Rectal smooth muscle tissue (tissue), 1 donor: ENCODE data around the gene ZSCAN5B.
"Not testable (repeated sequence)": the region's sequence is repeated elsewhere in the genome, so short reads cannot be mapped to it uniquely, and the experiment has no call there.

Experiments used
- H3K27ac ChIP-seq: one replicate; pipeline ENCODE4 v1.7.0; 2013; ENCODE audit warnings: low read depth, low read length, inconsistent platforms
- H3K27me3 ChIP-seq: one replicate; pipeline ENCODE4 v1.7.0; 2013; ENCODE audit warnings: low read length; ENCODE audit not compliant: control insufficient read depth, insufficient read depth
- H3K36me3 ChIP-seq: one replicate; pipeline ENCODE4 v1.7.0; 2013; ENCODE audit warnings: low read length; ENCODE audit not compliant: control insufficient read depth, insufficient read depth
- H3K4me1 ChIP-seq: one replicate; pipeline ENCODE4 v1.7.0; 2013; ENCODE audit warnings: low read length; ENCODE audit not compliant: control insufficient read depth, insufficient read depth
- H3K4me3 ChIP-seq: one replicate; pipeline ENCODE4 v1.7.0; 2013; ENCODE audit warnings: low read length
- H3K9ac ChIP-seq: one replicate; pipeline ENCODE4 v1.7.0; 2013; ENCODE audit warnings: low read length

The ZSCAN5B gene

DNA sequence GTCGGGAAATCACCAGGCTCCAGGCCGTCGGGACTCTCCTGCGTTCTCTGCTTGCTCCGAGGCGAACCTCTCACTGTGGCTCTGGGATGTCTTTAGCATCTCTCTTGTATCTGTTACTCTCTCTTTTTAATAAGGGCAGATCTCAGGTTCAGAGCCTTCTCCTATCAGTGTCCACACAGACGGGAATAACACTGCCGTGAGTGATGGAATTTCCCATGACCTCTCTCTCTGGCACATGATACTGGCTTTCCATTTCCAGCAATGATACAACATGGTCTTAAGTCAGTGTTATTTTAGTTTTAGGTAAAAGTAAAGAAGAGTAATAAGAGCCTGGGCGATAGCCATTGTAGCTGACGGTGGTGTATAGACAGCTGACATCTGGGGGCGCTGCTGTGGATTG, 47.2 kb downstream of the ZSCAN5B start:
- no peak overlapping the region for H3K9ac ChIP-seq

DNA sequence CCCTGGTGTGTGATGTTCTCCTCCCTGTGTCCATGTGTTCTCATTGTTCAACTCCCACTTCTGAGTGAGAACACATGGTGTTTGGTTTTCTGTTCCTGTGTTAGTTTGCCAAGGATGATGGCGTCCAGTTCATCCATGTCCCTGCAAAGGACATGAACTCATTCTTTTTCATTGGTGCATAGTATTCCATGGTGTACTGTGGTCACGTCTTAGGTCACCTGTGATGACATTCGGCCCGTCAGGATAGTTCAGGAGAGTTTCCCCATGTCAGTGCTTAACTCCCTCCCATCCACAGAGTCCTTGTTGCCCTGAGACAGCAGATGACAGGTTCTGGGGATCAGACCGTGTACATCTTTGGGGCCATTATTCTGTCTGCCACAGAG, 47.9 kb downstream of the ZSCAN5B start:
- H3K9ac ChIP-seq: no peak overlapping the region
- peaks cover 10% of the 10 kb centered on the region for H3K36me3 ChIP-seq
- H3K4me3 ChIP-seq: no peak overlapping the region
- H3K4me1 ChIP-seq: no peaks in the 10 kb centered on the region
- H3K27ac ChIP-seq: no peak overlapping the region
- H3K27me3 ChIP-seq: no peaks in the 10 kb centered on the region

More for the DNA sequence above, 47.2 kb downstream of the ZSCAN5B start:
- Histone ChIP-seq H3K36me3 (peaks cover 10% of the 10 kb centered on the region), H3K27ac (no peak overlapping the region), H3K4me1 (no peaks in the 10 kb centered on the region), H3K27me3 (no peaks in the 10 kb centered on the region), H3K4me3 (no peak overlapping the region)

DNA sequence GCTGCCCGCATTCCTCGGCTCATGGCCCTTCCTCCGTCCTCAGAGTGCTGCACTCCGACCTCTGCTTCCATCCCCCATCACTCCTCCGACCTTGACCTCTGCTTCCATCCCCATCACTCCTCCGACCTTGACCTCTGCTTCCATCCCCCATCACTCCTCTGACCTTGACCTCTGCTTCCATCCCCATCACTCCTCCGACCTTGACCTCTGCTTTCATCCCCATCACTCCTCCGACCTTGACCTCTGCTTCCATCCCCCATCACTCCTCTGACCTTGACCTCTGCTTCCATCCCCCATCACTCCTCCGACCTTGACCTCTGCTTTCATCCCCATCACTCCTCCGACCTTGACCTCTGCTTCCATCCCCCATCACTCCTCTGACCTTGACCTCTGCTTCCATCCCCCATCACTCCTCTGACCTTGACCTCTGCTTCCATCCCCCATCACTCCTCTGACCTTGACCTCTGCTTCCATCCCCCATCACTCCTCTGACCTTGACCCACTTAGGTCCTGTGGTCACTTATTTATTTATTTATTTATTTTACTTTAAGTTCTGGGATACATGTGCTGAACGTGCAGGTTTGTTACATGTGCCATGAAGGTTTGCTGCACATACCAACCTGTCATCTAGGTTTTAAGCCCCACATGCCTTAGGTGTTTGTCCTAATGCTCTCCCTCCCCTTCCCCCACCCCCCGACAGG, 48.5 kb downstream of the ZSCAN5B start:
- H3K9ac ChIP-seq, H3K27ac ChIP-seq, H3K4me1 ChIP-seq, H3K27me3 ChIP-seq, H3K4me3 ChIP-seq: not testable (repeated sequence)
- peaks cover 10% of the 10 kb centered on the region for H3K36me3 ChIP-seq

DNA sequence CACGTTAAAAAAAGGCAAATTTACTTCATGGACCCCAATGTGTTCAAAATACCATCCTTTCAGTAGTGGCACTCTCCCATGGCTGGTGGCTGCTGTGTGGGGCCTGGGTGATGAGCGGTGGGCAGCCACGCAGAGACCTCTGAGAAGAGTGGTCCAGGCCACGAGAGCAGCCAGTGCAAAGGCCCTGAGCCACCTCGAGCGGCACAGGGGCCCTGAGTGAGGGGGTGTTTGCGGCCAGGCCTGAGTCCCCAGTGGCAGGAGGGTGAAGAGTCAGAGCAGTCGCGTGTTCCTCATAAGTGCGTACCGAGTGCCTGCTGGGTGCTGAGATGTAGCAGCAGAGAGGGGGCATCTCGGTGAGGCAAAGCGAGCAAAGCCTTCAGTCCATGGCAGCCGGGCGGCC, 49.5 kb downstream of the ZSCAN5B start:
- Histone ChIP-seq H3K4me1 (no peaks in the 10 kb centered on the region), H3K27me3 (no peaks in the 10 kb centered on the region), H3K4me3 (no peak overlapping the region), H3K27ac (no peak overlapping the region), H3K9ac (no peak overlapping the region), H3K36me3 (peaks cover 10% of the 10 kb centered on the region)

DNA sequence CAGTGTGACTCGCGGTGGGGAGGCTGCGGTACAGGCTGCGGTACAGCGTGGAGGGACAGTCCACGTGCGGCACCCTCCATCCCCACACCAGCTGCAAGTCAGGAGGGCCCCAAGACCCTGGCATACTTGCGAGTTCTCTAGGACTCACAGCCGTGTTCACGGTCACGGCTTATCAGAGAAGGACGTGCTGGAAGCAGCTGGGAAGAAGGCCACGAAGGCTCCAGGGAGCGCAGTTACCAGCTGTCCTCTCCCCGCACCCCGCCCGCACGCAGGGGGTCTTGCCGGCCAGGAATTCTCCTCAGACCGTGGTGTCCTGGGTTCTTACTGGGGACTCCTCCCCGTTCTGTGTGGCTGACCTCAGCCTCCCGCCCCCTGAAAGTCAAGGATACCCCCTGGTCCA, 50.3 kb downstream of the ZSCAN5B start:
- Histone ChIP-seq H3K4me1 (no peaks in the 10 kb centered on the region), H3K27ac (no peak overlapping the region), H3K36me3 (peaks cover 10% of the 10 kb centered on the region), H3K4me3 (no peak overlapping the region), H3K27me3 (no peaks in the 10 kb centered on the region), H3K9ac (no peak overlapping the region)

DNA sequence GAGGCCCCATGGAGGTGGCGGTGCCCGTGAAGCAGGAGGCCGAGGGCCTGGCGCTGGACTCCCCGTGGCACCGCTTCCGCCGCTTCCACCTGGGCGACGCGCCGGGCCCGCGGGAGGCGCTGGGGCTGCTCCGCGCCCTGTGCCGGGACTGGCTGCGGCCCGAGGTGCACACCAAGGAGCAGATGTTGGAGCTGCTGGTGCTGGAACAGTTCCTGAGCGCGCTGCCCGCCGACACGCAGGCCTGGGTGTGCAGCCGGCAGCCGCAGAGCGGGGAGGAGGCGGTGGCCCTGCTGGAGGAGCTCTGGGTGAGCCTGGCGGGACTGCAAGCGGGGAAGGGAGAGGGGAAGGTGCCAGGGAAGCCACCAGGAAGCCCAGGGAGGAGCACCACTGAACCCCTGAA, 50.7 kb downstream of the ZSCAN5B start:
- Histone ChIP-seq H3K36me3 (peaks cover 10% of the 10 kb centered on the region), H3K27me3 (no peaks in the 10 kb centered on the region), H3K9ac (no peak overlapping the region), H3K27ac (no peak overlapping the region), H3K4me1 (peaks cover 2% of the 10 kb centered on the region), H3K4me3 (no peak overlapping the region)

DNA sequence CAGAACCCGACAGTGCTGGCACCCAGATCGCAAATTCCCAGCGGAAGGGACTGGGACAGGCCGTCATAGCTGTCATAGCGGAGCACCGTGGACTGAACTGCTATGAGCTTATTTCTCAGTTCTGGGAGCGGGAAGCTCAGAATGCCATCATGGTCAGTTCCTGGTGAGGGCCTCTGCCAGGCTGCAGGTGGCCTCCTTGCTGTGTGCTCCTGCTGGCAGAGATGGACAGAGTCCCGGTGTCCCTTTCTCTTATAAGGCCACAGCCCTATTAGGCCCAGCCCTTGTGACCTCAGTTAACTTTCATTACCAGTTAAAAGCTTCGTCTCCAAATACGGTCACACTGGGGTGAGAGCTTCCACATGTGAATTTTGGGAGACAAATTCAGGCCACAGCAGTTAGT, 51.9 kb downstream of the ZSCAN5B start:
- Histone ChIP-seq H3K4me1 (peaks cover 3% of the 10 kb centered on the region), H3K9ac (no peak overlapping the region), H3K27ac (no peak overlapping the region), H3K4me3 (no peak overlapping the region), H3K36me3 (peaks cover 10% of the 10 kb centered on the region), H3K27me3 (no peaks in the 10 kb centered on the region)

DNA sequence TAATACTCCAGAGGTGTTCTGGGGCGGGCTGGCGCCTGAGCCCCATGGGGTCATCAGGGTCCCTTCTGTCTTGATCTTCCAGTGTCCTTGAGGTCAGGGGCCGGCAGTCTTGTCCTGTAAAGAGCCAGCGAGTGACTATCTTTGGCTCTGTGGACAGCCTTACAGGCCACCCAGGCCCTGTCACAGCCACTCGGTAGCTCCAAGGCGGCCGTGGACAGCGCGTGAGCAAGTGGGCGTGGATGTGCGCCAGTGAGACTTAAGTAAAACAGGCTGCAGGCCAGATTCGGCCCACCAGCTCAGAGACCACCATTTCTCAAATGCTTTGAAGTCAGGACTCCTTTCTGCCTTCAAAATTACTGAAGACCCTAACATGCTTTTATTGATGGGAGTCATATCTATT, 52.8 kb downstream of the ZSCAN5B start:
- Histone ChIP-seq H3K27ac (no peak overlapping the region), H3K36me3 (peaks cover 10% of the 10 kb centered on the region), H3K27me3 (no peaks in the 10 kb centered on the region), H3K4me1 (peaks cover 8% of the 10 kb centered on the region), H3K4me3 (no peak overlapping the region), H3K9ac (no peak overlapping the region)

DNA sequence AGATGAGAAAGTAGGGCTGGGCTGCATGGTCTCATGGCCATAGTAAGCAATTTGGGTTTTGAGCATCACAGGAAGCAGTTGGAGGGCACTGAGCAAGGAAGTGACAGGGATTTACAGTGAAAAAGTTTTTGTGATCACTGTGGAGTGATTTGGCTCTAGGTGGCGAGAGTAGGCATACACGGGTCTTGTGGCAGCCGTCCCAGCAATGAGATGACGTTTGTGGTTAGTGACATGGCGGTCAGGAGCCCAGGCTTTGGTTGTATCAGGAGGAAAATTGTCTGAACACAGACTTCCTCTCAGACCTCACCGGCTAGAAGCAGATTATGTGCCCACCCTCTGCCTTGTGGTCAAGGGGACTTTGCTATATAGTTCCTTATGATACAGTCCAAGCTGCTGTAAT, 53.2 kb downstream of the ZSCAN5B start:
- Histone ChIP-seq H3K27ac (no peak overlapping the region), H3K27me3 (no peaks in the 10 kb centered on the region), H3K9ac (no peak overlapping the region), H3K4me1 (peaks cover 9% of the 10 kb centered on the region), H3K36me3 (peaks cover 10% of the 10 kb centered on the region), H3K4me3 (no peak overlapping the region)

DNA sequence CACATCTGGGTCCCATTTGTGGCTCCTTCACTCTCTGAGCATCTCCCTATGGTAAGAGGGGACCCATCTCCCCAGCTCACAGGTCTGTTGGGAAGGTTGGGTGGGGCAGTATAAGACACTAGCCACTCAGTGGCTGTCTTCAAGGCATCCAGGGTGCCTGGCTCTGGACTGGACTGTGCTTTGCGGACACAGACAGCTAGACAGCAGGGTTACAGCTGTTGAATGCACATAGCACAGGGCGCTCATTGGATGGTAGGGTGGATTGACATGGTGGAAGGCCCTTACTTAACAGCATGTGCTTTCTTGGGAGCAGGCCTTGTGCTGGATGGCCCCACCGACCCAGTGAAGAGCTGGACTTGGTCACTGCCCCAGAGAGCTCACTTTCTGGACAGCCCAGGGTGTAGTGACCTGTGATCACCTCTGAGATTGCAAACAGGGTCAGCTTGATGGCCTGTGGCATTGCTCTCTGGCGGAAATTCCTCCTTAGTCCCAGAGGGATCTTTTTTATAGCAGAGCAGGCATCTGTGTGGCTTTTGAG, 54.6 kb downstream of the ZSCAN5B start:
- Histone ChIP-seq H3K36me3 (peaks cover 4% of the 10 kb centered on the region), H3K27ac (no peak overlapping the region), H3K4me3 (peak overlapping the region; percentile 8), H3K4me1 (peaks cover 9% of the 10 kb centered on the region), H3K27me3 (no peaks in the 10 kb centered on the region), H3K9ac (no peak overlapping the region)

DNA sequence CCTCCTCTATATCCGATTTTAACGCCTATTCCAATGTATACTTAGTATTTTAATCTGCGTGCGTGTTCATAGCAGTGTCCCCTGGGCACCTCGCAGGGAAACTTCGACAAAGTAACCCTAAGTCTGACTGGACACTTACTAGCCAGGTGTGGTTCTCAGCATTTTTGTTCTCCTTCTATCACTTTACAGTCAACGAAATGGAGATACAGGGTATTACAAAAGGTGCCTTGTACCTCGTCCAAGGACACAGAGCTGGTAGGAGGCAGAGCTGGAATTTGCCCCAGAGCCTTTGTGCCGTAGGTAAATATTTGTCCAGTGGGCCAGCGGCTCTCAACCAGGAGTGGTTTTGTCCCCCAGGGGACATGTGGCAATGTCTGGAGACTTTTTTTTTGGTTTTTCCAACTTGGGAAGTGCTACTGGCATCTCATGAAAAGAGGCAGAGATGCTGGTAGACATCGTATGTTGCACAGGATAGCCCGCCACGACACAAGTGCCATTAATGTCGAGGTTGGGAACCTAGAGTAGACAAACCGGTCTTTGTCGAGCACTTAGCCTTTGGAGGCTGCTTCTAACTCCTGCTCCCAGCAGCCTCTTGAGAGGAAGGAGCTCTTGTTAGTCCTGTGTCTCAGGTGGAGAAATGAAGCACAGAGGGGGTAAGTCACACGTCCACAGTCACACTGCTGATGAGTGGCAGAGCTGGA, 55.3 kb downstream of the ZSCAN5B start:
- Histone ChIP-seq H3K36me3 (peaks cover 2% of the 10 kb centered on the region), H3K4me1 (peaks cover 9% of the 10 kb centered on the region), H3K4me3 (peak overlapping the region; percentile 86), H3K9ac (no peak overlapping the region), H3K27me3 (no peaks in the 10 kb centered on the region), H3K27ac (peak overlapping the region; percentile 58)

DNA sequence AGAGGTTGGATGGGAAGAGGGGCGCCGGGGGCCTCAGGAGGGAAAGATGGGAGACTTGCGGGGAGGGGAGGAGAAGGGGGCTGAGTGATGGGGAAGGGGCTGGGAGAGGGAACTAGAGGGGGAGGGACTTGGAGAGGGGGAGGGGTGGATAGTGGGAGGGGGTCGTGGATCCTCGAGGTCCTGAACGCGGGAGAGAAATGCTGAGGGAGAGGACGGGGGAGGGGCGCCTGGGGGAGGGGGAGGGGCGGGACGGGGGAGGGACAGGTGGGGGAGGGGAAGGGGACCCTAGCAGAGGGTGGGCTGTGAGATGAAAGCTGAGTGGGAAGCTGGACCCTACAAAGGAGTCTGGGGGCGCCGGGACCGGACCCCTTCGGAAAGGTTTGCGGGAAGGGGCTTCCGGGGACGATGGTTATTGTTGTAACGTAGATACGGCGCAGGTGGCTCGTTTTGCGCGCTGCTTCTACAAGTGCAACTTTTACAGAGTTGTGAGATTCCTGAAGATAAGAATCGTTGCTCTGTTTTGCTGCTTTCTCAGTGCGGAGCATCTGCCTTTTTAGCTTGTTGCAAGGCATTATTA, 56.1 kb downstream of the ZSCAN5B start:
- Histone ChIP-seq H3K27ac (peak overlapping the region; percentile 94), H3K27me3 (no peaks in the 10 kb centered on the region), H3K9ac (peak overlapping the region; percentile 38), H3K4me1 (peaks cover 9% of the 10 kb centered on the region), H3K36me3 (no peaks in the 10 kb centered on the region), H3K4me3 (peak overlapping the region; percentile 86)
